Measurements from ENCODE around the gene SLC45A2.

SLC45A2 gene

GRCh38 chr5:34028349-34028748, 43.9 kb upstream of the SLC45A2 start:
- Histone ChIP-seq H2AFZ (no peak overlapping the region), H3K27me3 (ENCODE audit: control insufficient read depth, insufficient read depth, low read length) (no peaks in the 10 kb centered on the region), H3K36me3 (ENCODE audit: control insufficient read depth, insufficient read depth, low read length) (no peaks in the 10 kb centered on the region), H3K27ac (no peak overlapping the region), H3K9me3 (ENCODE audit: control insufficient read depth, low read length) (no peaks in the 10 kb centered on the region), H3K4me1 (no peaks in the 10 kb centered on the region), H3K4me2 (ENCODE audit: low read length) (no peak overlapping the region), H3K9ac (no peak overlapping the region), H3K79me2 (no peaks in the 10 kb centered on the region), H3K4me3 (ENCODE audit: low read depth, low read length) (no peak overlapping the region)
- no peak for TF ChIP-seq CTCF (IDR thresholded peaks at IDR 0.05)

- TF ChIP-seq CTCF (IDR thresholded peaks at IDR 0.05) = no peak
- no peaks in the 10 kb centered on the region for H3K79me2 ChIP-seq
- H3K4me1 ChIP-seq = no peaks in the 10 kb centered on the region
- H3K4me3 ChIP-seq (ENCODE audit: low read depth, low read length) = no peak overlapping the region
- no peaks in the 10 kb centered on the region for H3K36me3 ChIP-seq (ENCODE audit: control insufficient read depth, insufficient read depth, low read length)
- no peaks in the 10 kb centered on the region for H3K9me3 ChIP-seq (ENCODE audit: control insufficient read depth, low read length)
- no peaks in the 10 kb centered on the region for H3K27me3 ChIP-seq (ENCODE audit: control insufficient read depth, insufficient read depth, low read length)
- no peak overlapping the region for H3K4me2 ChIP-seq (ENCODE audit: low read length)
- H2AFZ ChIP-seq = no peak overlapping the region
- H3K27ac ChIP-seq = no peak overlapping the region
- H3K9ac ChIP-seq = no peak overlapping the region
These were observed 41.7 kb upstream of the SLC45A2 start for GRCh38 chr5:34026089-34026761.

GRCh38 chr5:34022121-34022705, 37.7 kb upstream of the SLC45A2 start:
- Histone ChIP-seq H2AFZ (no peak overlapping the region), H3K4me1 (no peaks in the 10 kb centered on the region), H3K27ac (no peak overlapping the region), H3K4me2 (ENCODE audit: low read length) (no peak overlapping the region), H3K36me3 (ENCODE audit: control insufficient read depth, insufficient read depth, low read length) (no peaks in the 10 kb centered on the region), H3K79me2 (no peaks in the 10 kb centered on the region), H3K9ac (no peak overlapping the region), H3K9me3 (ENCODE audit: control insufficient read depth, low read length) (no peaks in the 10 kb centered on the region), H3K27me3 (ENCODE audit: control insufficient read depth, insufficient read depth, low read length) (no peaks in the 10 kb centered on the region), H3K4me3 (ENCODE audit: low read depth, low read length) (no peak overlapping the region)
- TF ChIP-seq CTCF (IDR thresholded peaks at IDR 0.05) = no peak

GRCh38 chr5:34021334-34021733, 36.8 kb upstream of the SLC45A2 start:
- Histone ChIP-seq H3K9ac (no peak overlapping the region), H3K4me3 (ENCODE audit: low read depth, low read length) (no peak overlapping the region), H3K4me1 (no peaks in the 10 kb centered on the region), H3K27ac (no peak overlapping the region), H3K9me3 (ENCODE audit: control insufficient read depth, low read length) (no peaks in the 10 kb centered on the region), H3K4me2 (ENCODE audit: low read length) (no peak overlapping the region), H3K79me2 (no peaks in the 10 kb centered on the region), H2AFZ (no peak overlapping the region), H3K36me3 (ENCODE audit: control insufficient read depth, insufficient read depth, low read length) (no peaks in the 10 kb centered on the region), H3K27me3 (ENCODE audit: control insufficient read depth, insufficient read depth, low read length) (no peaks in the 10 kb centered on the region)
- no peak for TF ChIP-seq CTCF (IDR thresholded peaks at IDR 0.05)

GRCh38 chr5:34020726-34021125, 36.2 kb upstream of the SLC45A2 start:
- Histone ChIP-seq H3K9me3 (ENCODE audit: control insufficient read depth, low read length) (no peaks in the 10 kb centered on the region), H3K4me2 (ENCODE audit: low read length) (no peak overlapping the region), H3K36me3 (ENCODE audit: control insufficient read depth, insufficient read depth, low read length) (no peaks in the 10 kb centered on the region), H2AFZ (no peak overlapping the region), H3K4me1 (no peaks in the 10 kb centered on the region), H3K4me3 (ENCODE audit: low read depth, low read length) (no peak overlapping the region), H3K27me3 (ENCODE audit: control insufficient read depth, insufficient read depth, low read length) (no peaks in the 10 kb centered on the region), H3K9ac (no peak overlapping the region), H3K79me2 (no peaks in the 10 kb centered on the region), H3K27ac (no peak overlapping the region)
- no peak for TF ChIP-seq CTCF (IDR thresholded peaks at IDR 0.05)
